Measurements from ENCODE around the gene PPP2R2C. TPM values are rescaled to one million over a fixed set of nuclear protein-coding genes. Genes with fewer than 3 reads are reported as not detected.

The PPP2R2C gene
- total RNA-seq, 2 experiments from 2014 or later = not detected

DNA sequence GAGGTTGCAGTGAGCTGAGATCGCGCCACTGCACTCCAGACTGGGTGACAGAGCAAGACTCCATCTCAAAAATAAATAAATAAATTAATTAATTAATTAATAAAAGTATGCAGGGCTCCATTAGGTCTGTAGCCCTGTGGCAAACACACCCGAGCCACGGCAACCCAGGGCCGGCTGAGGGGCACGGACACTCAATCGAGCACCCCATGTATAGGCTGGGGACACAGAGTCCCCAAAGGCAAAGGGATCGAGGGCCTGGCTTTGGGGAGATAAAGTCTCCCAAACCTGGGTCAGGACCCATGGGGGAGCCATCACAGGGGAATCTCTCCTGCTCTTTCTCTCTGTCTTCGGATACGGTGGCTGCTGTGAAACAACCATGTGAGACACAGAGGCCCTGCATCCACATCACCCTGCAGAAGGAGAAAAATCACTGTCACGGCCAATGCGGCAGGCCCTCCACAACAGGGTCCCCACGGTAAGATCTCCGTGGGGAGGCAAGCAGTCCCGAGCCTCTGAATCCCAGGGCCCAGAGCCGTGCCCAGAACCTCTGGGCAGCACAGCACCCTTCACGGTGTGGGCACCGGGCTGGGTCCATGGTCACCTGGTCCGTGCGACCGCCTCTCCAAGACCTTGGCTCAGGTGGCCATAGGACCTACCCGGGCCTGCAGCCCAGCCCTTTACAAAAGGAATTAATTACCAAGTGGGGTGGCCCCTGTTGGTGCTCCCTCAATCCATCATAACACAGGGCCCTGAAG lies 121.0 kb downstream of the PPP2R2C start:
- Histone ChIP-seq H3K36me3 (ENCODE audit: insufficient read depth, low read length) (no peaks in the 10 kb centered on the region), H3K9me2 (ENCODE audit: insufficient read depth, low read length) (no peaks in the 10 kb centered on the region), H3K79me2 (ENCODE audit: insufficient read depth, low read depth, low read length) (no peaks in the 10 kb centered on the region), H3K9me3 (ENCODE audit: low read length) (no peaks in the 10 kb centered on the region), H4K20me1 (ENCODE audit: insufficient read depth, low read length) (no peaks in the 10 kb centered on the region), H2AFZ (ENCODE audit: low read length) (no peak overlapping the region), H3K27ac (ENCODE audit: low read depth, low read length, poor library complexity, severe bottlenecking) (no peak overlapping the region), H3K4me1 (ENCODE audit: insufficient read depth, low read length, poor library complexity, severe bottlenecking) (no peaks in the 10 kb centered on the region), H3K4me3 (ENCODE audit: low read depth, low read length, poor library complexity, severe bottlenecking) (no peak overlapping the region), H3K4me2 (ENCODE audit: low read length) (no peak overlapping the region)
- intact Hi-C loops (cut with micrococcal nuclease; ENCODE audit: unreplicated experiment) = no loop called here
- POLR2A ChIA-PET = no interaction called here
- CTCF ChIA-PET (ENCODE audit: unreplicated experiment) = no interaction called here
- DNase-seq (ENCODE audit: low spot score) = no peak
- TF ChIP-seq EZH2phosphoT487 (IDR thresholded peaks at IDR 0.05; ENCODE audit: borderline replicate concordance, low read depth, low read length) = no peak
- TF ChIP-seq, protein P1, sequence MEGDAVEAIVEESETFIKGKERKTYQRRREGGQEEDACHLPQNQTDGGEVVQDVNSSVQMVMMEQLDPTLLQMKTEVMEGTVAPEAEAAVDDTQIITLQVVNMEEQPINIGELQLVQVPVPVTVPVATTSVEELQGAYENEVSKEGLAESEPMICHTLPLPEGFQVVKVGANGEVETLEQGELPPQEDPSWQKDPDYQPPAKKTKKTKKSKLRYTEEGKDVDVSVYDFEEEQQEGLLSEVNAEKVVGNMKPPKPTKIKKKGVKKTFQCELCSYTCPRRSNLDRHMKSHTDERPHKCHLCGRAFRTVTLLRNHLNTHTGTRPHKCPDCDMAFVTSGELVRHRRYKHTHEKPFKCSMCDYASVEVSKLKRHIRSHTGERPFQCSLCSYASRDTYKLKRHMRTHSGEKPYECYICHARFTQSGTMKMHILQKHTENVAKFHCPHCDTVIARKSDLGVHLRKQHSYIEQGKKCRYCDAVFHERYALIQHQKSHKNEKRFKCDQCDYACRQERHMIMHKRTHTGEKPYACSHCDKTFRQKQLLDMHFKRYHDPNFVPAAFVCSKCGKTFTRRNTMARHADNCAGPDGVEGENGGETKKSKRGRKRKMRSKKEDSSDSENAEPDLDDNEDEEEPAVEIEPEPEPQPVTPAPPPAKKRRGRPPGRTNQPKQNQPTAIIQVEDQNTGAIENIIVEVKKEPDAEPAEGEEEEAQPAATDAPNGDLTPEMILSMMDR (conservative IDR thresholded peaks at IDR 0.05; ENCODE audit: low read length) = no peak
- BruUV-seq (replicated peaks) = no TSS peak

DNA sequence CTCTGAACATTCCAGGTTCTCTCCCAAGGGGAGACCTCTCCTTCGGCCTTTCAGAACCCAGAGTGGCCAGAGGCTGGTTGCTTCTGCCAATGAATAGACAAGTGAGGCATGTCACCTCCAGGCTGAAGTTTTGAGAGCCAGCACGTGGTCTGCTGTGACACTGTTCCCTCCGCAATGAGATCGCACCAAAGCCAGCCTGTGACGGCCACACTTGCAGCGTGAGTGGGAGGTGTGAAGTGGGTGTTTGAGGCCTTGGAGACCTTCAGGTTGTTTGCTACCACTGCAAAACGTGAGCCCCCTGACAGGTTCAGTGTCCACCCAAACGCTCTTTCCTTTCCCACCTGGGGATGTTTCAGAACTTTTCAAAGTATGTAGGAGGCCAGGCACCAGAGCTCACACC lies 121.8 kb downstream of the PPP2R2C start:
- Histone ChIP-seq H3K9me2 (ENCODE audit: insufficient read depth, low read length) (no peaks in the 10 kb centered on the region), H4K20me1 (ENCODE audit: insufficient read depth, low read length) (no peaks in the 10 kb centered on the region), H3K27ac (ENCODE audit: low read depth, low read length, poor library complexity, severe bottlenecking) (no peak overlapping the region), H3K9me3 (ENCODE audit: low read length) (no peaks in the 10 kb centered on the region), H3K4me3 (ENCODE audit: low read depth, low read length, poor library complexity, severe bottlenecking) (no peak overlapping the region), H3K4me2 (ENCODE audit: low read length) (no peak overlapping the region), H2AFZ (ENCODE audit: low read length) (no peak overlapping the region), H3K79me2 (ENCODE audit: insufficient read depth, low read depth, low read length) (no peaks in the 10 kb centered on the region), H3K4me1 (ENCODE audit: insufficient read depth, low read length, poor library complexity, severe bottlenecking) (no peaks in the 10 kb centered on the region), H3K36me3 (ENCODE audit: insufficient read depth, low read length) (no peaks in the 10 kb centered on the region)
- ChIA-PET POLR2A (no interaction called here), CTCF (ENCODE audit: unreplicated experiment) (no interaction called here)
- TF ChIP-seq, protein P1 (conservative IDR thresholded peaks at IDR 0.05; ENCODE audit: low read length) = no peak
- TF ChIP-seq EZH2phosphoT487 (IDR thresholded peaks at IDR 0.05; ENCODE audit: borderline replicate concordance, low read depth, low read length) = no peak
- intact Hi-C loops (cut with micrococcal nuclease; ENCODE audit: unreplicated experiment) = no loop called here
- no peak for DNase-seq (ENCODE audit: low spot score)
- no TSS peak for BruUV-seq (replicated peaks)

DNA sequence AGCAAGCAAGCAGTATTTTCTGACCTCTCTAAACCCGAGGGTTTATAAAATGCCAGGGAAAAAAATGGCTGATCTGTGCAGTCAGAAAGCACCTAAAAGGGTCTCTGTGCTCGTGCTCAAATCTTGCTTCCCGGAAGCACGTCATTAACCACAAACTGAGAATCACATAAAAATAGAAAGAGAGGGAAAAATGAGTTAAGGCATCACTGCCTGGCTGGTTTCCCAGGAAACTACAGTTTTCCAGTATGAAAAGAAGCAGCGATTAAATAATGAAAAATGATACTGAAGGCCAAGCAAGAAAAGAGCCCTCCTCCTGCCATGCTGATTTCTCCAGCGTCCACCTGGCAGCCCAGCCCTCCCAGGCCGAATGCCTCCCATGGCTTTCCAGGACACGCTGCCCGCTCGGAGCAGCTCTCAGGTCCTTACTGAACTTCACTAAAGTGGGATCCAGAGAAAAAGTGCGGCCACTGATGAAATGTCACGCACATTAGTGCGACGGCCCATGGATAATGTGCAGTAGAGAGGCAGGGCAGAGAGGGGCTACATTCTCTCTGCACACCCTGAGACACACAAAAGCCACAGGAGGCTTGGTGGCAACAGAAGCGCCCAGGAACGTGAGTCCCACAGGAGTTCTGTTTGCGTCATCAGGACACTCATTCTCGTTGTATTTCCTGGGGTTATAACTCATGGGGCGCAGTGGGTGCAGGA lies 122.4 kb downstream of the PPP2R2C start:
- BruUV-seq (replicated peaks) = no TSS peak
- H3K36me3 ChIP-seq (ENCODE audit: insufficient read depth, low read length) = no peaks in the 10 kb centered on the region
- no peak overlapping the region for H3K4me2 ChIP-seq (ENCODE audit: low read length)
- H3K4me3 ChIP-seq (ENCODE audit: low read depth, low read length, poor library complexity, severe bottlenecking) = no peak overlapping the region
- POLR2A ChIA-PET = interaction anchor here (0.6 kb wide), 1 partner anchor 193 kb away, joined by 4 read pairs; no protein-coding TSS in a partner anchor
- no peak for DNase-seq (ENCODE audit: low spot score)
- TF ChIP-seq EZH2phosphoT487 (IDR thresholded peaks at IDR 0.05; ENCODE audit: borderline replicate concordance, low read depth, low read length) = no peak
- TF ChIP-seq, protein P1 (conservative IDR thresholded peaks at IDR 0.05; ENCODE audit: low read length) = no peak
- intact Hi-C loops (cut with micrococcal nuclease; ENCODE audit: unreplicated experiment) = no loop called here
- H3K79me2 ChIP-seq (ENCODE audit: insufficient read depth, low read depth, low read length) = no peaks in the 10 kb centered on the region
- H3K27ac ChIP-seq (ENCODE audit: low read depth, low read length, poor library complexity, severe bottlenecking) = no peak overlapping the region
- H3K4me1 ChIP-seq (ENCODE audit: insufficient read depth, low read length, poor library complexity, severe bottlenecking) = no peaks in the 10 kb centered on the region
- no peaks in the 10 kb centered on the region for H3K9me3 ChIP-seq (ENCODE audit: low read length)
- CTCF ChIA-PET (ENCODE audit: unreplicated experiment) = no interaction called here
- no peak overlapping the region for H2AFZ ChIP-seq (ENCODE audit: low read length)
- H4K20me1 ChIP-seq (ENCODE audit: insufficient read depth, low read length) = no peaks in the 10 kb centered on the region
- no peaks in the 10 kb centered on the region for H3K9me2 ChIP-seq (ENCODE audit: insufficient read depth, low read length)

All from OCI-LY7 (cell line).